Measurements from ENCODE around the gene NAP1L1. TPM values are rescaled to one million over a fixed set of nuclear protein-coding genes. Genes with fewer than 3 reads are reported as not detected.

The NAP1L1 gene
- total and polyA plus RNA-seq, 8 donors = 69.4 to 188 (median 110) TPM

DNA sequence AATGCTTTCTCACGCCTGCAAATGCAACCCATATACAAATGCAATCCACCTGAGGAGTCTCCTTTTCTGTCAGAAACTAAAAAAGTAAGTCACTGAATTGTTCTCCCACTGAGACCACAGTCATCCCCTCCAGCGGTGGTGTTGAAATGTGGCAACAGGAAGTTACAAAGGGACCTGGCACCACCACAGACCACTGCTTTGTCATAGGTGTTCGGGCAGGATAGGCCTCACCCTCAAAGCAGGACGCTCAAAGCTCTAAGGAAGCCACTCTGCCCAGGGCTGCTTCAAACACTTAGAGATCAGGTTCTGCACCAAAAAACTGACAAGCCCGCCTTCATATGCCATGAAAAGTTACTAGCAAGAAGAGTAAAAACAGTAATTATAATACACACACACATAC is 64.2 kb downstream of the NAP1L1 start:
- Histone ChIP-seq H3K4me1 (peaks cover 0 to 8% (median 0%) of the 10 kb centered on the region in 3 donors), H3K27me3 (no peaks in the 10 kb centered on the region), H3K9me3 (no peaks in the 10 kb centered on the region), H3K27ac (peak overlapping the region in 2 of 4 donors; percentile 11 to 53), H3K36me3 (no peaks in the 10 kb centered on the region), H3K4me3 (no peak overlapping the region)
- ATAC-seq (peak in 3 of 4 donors; percentile 38 to 65 (median 40)), FAIRE-seq (no peak), DNase-seq (no peak)
- intact Hi-C loops (cut with DNase I) = no loop called here
- WGBS, 2 donors = 76 to 83% methylated on average over 5 of the region's 5 CpGs
- TF ChIP-seq, protein P1, sequence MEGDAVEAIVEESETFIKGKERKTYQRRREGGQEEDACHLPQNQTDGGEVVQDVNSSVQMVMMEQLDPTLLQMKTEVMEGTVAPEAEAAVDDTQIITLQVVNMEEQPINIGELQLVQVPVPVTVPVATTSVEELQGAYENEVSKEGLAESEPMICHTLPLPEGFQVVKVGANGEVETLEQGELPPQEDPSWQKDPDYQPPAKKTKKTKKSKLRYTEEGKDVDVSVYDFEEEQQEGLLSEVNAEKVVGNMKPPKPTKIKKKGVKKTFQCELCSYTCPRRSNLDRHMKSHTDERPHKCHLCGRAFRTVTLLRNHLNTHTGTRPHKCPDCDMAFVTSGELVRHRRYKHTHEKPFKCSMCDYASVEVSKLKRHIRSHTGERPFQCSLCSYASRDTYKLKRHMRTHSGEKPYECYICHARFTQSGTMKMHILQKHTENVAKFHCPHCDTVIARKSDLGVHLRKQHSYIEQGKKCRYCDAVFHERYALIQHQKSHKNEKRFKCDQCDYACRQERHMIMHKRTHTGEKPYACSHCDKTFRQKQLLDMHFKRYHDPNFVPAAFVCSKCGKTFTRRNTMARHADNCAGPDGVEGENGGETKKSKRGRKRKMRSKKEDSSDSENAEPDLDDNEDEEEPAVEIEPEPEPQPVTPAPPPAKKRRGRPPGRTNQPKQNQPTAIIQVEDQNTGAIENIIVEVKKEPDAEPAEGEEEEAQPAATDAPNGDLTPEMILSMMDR (IDR thresholded peaks at IDR 0.05) = no peak

DNA sequence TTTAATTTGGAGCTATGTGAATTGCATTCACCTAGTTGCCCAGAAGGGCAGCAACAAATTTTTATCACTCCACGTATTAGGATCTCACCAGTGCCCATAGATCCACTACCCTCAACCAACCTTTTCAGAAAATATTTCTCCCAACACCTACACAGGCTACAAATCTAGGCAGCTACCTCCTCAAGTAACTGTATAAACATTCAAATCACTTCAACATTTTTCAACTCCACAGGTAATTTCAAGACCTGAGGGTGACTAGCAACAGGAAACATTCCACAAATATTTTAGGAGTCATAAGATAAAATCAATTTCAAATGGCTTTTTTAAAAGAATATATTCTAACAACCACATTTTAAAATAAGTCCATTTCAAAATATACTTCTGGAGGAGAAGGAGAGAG is 65.8 kb downstream of the NAP1L1 start:
- H3K27me3 ChIP-seq = no peaks in the 10 kb centered on the region
- FAIRE-seq (no peak), ATAC-seq (peak in 2 of 4 donors; percentile 20 to 47), DNase-seq (no peak)
- H3K36me3 ChIP-seq = no peaks in the 10 kb centered on the region
- peaks cover 0 to 8% (median 0%) of the 10 kb centered on the region in 3 donors for H3K4me1 ChIP-seq
- intact Hi-C loops (cut with DNase I) = no loop called here
- TF ChIP-seq, protein P1 (IDR thresholded peaks at IDR 0.05) = no peak
- WGBS, 2 donors = 63 to 76% methylated on average over 1 of the region's 1 CpG
- H3K4me3 ChIP-seq = no peak overlapping the region
- no peak overlapping the region for H3K27ac ChIP-seq
- H3K9me3 ChIP-seq = no peaks in the 10 kb centered on the region

DNA sequence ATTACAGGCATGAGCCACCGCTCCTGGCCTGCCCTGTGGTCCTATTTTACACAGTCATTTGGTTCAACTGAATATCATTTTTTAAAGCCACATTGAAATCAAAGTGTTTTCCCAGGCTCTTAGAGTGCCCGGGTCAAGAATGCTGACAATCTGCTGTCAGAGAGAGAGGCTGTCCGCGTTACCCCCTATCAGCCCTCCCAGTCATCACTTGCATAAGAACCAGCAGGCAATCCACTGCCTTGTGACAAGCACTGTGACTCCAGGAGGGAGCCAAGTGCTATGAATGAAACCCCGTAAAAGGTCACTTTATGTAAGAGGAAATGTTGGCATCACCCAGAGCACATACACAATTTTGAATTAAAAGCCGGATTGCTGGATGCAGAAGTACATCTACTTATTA is 66.4 kb downstream of the NAP1L1 start:
- TF ChIP-seq, protein P1 (IDR thresholded peaks at IDR 0.05) = no peak
- Histone ChIP-seq H3K4me1 (peaks cover 0 to 8% (median 0%) of the 10 kb centered on the region in 3 donors), H3K27me3 (no peaks in the 10 kb centered on the region), H3K9me3 (no peaks in the 10 kb centered on the region), H3K4me3 (no peak overlapping the region), H3K27ac (no peak overlapping the region), H3K36me3 (no peaks in the 10 kb centered on the region)
- FAIRE-seq (no peak), DNase-seq (no peak), ATAC-seq (no peak)
- intact Hi-C loops (cut with DNase I) = no loop called here
- WGBS, 2 donors = 63 to 66% methylated on average over 6 of the region's 6 CpGs

DNA sequence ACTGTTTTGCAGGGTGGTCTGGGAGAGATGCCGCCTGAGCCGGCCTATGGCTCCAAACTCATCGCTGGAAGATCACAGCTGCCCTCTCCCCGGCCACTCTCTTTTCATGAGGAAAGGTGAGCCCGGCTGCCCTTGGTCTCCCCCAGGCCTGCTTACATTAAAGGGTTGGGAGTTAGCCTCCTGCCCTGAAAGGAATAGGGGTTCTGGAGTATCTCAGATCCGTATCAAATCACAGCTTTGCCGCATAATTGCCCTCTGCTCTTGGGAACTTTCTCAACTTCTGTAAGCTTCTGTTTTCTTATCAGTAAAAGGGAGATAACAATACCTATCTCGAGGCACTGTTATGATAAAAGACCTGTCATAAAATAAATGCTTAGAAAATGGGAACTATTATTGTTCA is 70.5 kb downstream of the NAP1L1 start:
- peak in 1 of 4 donors; percentile 14 for ATAC-seq
- no peak for DNase-seq
- intact Hi-C loops (cut with DNase I) = no loop called here
- peaks cover 0 to 4% (median 0%) of the 10 kb centered on the region in 3 donors for H3K4me1 ChIP-seq
- H3K27ac ChIP-seq = no peak overlapping the region
- 66% methylated on average over 8 of the region's 8 CpGs for WGBS, 2 donors
- TF ChIP-seq, protein P1 (IDR thresholded peaks at IDR 0.05) = no peak
- no peaks in the 10 kb centered on the region for H3K27me3 ChIP-seq
- FAIRE-seq = no peak
- no peaks in the 10 kb centered on the region for H3K9me3 ChIP-seq
- no peak overlapping the region for H3K4me3 ChIP-seq
- no peaks in the 10 kb centered on the region for H3K36me3 ChIP-seq

DNA sequence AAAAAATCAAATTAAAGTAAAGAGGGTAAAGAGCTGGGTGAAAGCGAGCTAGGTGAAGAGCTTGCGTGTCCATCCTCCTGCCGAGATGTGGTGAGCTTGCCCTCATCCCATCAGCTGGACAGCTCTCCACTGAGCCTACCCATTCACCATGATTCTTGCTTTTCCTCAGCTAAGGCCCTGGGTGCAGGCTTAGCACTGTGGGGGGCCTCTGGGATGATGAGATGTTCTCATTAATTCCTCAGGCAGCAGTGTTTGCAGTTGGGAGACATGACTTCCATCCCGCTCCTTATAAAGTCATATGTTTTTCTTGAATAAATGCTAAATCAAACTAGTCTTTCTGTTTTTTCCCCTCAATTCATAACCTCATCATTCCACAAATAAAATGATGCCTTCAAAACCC is 70.9 kb downstream of the NAP1L1 start:
- no peak for ATAC-seq
- Histone ChIP-seq H3K27ac (no peak overlapping the region), H3K27me3 (no peaks in the 10 kb centered on the region), H3K4me3 (no peak overlapping the region), H3K4me1 (peaks cover 0 to 4% (median 0%) of the 10 kb centered on the region in 3 donors), H3K9me3 (no peaks in the 10 kb centered on the region), H3K36me3 (no peaks in the 10 kb centered on the region)
- DNase-seq = no peak
- 97 to 98% methylated on average over 4 of the region's 4 CpGs for WGBS, 2 donors
- no peak for FAIRE-seq
- intact Hi-C loops (cut with DNase I) = no loop called here
- TF ChIP-seq, protein P1 (IDR thresholded peaks at IDR 0.05) = no peak

Measured in pancreas (tissue), 10 donors.